Retinal pigment epithelial cell (primary cell): ENCODE measurements around the gene LRRC75B.

Experiments used
- DNase-seq: peaks from one replicate; pipeline ENCODE4 v3.0.0-alpha.2; 2010; ENCODE audit warnings: low read depth
- H3K4me3 ChIP-seq: 2 replicates; pipeline ENCODE4 v1.5.1; 2011; ENCODE audit warnings: mild to moderate bottlenecking, low read length, control low read depth, moderate library complexity
- TF ChIP-seq, protein P1 (sequence below): conservative IDR thresholded peaks from 2 replicates; pipeline ENCODE4 v1.5.1; 2011; ENCODE audit warnings: low read depth, low read length, control low read depth, inconsistent platforms

The LRRC75B gene

DNA sequence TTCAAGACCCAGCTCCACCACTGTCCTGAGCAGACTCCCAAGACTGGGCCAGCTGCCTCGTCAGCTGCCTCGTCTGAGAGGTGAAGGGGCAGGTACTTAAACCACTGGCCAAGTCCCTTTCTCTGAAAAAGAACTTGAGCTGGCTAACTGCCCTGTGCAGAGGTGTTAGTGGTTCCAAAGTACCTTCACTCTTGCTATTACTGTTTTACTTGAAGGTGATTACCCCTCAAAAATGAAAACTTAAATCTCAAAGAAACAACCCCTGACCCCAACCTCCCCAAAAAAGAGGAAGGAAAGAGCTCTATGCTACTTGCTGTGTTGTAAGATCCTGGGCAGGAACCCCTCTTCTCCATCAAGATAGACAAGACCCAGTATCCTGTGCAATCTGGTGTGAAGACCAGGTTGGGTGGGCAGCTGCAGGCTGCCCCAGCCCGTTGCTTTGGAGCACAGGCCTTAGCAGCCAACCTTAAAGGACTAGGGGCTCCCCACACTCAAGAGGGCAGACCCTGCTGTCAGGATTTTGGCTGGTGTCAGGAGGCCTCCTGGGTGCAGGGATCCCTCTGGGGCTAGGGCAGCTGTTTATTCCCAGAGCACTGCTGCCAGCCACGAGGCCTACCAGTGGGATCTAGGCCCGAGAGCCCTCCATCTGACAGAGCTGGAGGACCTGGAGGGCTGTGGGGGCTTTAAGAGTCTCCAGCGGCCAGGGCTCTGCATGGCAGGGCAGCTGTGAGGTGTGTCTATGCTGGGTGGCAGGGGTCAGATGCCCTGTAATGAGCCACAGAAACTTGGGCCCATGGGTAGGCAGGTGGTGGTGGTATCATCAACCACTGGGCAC lies 51.0 kb downstream of the LRRC75B start:
- no peak overlapping the region for H3K4me3 ChIP-seq
- TF ChIP-seq, protein P1, sequence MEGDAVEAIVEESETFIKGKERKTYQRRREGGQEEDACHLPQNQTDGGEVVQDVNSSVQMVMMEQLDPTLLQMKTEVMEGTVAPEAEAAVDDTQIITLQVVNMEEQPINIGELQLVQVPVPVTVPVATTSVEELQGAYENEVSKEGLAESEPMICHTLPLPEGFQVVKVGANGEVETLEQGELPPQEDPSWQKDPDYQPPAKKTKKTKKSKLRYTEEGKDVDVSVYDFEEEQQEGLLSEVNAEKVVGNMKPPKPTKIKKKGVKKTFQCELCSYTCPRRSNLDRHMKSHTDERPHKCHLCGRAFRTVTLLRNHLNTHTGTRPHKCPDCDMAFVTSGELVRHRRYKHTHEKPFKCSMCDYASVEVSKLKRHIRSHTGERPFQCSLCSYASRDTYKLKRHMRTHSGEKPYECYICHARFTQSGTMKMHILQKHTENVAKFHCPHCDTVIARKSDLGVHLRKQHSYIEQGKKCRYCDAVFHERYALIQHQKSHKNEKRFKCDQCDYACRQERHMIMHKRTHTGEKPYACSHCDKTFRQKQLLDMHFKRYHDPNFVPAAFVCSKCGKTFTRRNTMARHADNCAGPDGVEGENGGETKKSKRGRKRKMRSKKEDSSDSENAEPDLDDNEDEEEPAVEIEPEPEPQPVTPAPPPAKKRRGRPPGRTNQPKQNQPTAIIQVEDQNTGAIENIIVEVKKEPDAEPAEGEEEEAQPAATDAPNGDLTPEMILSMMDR: no peak
- no peak for DNase-seq

DNA sequence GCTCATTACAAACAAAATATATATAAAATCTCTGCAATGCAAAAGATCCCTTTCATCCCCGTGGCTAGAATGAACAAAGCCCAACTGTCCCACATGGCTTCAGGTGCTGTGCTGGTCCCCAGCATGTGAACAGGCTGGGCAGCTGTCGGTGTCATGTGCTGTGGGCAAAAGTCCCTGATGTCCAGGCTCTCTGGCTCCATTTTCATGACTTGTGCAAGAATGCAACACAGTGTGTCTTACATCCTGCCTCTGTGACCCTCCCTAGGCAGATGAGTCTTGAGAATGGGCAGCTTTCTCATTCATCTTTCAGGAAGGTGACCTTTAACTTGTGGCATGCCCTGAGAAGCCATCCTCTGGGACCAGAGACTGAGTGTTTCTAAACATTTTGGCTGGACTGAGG lies 52.4 kb downstream of the LRRC75B start:
- DNase-seq: no peak
- H3K4me3 ChIP-seq: no peak overlapping the region
- TF ChIP-seq, protein P1: no peak

DNA sequence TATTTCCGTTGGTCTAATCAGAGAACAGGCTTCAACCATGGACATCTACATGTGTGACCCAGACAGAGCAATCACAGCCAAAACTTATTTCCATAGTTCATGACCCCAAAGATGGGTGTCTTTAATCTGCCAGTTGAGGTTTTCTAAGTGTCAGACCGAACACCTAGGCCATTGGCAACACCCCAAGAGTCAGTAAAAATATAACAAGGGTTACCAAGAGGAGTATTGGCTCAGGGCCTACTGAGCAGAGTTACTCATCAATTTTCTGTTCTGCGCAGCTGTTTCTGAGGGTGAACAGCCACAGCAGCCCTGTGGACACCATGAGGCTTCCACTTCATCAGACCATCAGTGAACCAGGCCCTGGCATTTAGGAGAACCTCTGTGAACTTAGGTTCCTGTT lies 56.8 kb downstream of the LRRC75B start:
- no peak for DNase-seq
- TF ChIP-seq, protein P1: no peak
- H3K4me3 ChIP-seq: no peak overlapping the region
